ENCODE measurements around the gene DNAH17.

Gene DNAH17

DNA sequence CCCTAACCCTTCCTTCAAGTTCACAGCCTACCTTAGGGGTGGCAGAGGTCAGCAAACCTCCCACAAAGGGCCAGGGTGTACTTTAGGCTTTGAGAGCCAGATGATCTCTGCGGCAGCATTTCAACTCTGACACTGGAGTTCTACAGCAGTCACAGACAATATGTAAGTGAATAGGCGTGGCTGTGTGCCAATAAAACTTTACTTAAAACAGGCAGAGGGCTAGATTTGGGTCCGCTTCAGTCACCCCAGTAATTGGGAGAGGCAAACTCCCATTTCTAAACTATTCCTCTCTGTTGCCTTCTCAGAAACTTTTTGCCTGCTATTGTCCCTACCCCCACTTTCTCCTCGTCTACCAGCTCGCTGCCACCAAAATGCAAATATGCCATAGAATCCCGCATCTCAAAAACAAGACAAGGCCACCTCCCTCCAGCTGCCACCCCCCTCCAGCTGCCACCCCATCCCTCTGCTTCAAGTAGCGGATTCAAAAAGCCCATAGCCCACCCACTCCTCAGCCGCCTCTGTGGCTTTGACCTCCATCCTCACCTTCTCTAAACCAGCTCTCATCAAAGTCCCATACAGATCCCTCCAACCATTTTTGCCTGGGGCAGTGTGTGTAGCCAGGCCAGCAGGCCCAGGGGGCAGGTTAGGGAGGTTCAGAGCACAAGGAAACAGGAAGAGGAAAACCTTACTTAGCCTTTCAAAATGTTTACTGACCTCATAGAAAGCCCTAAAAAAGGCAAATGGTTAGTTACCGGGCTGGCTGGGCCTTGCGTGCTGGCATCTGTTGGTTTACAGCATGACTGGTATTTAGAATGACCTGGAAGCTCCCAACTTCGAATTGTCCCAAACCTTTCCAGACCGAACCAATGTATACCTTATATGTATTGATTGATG is 19.9 kb upstream of the DNAH17 start:
- DNase-seq (ENCODE audit: low read depth) = no peak
- no peak for TF ChIP-seq CTCF (IDR thresholded peaks at IDR 0.05; ENCODE audit: low read length, missing control alignments)
- no peak overlapping the region for H3K4me3 ChIP-seq (replicated peaks; ENCODE audit: low read depth, low read length)

DNA sequence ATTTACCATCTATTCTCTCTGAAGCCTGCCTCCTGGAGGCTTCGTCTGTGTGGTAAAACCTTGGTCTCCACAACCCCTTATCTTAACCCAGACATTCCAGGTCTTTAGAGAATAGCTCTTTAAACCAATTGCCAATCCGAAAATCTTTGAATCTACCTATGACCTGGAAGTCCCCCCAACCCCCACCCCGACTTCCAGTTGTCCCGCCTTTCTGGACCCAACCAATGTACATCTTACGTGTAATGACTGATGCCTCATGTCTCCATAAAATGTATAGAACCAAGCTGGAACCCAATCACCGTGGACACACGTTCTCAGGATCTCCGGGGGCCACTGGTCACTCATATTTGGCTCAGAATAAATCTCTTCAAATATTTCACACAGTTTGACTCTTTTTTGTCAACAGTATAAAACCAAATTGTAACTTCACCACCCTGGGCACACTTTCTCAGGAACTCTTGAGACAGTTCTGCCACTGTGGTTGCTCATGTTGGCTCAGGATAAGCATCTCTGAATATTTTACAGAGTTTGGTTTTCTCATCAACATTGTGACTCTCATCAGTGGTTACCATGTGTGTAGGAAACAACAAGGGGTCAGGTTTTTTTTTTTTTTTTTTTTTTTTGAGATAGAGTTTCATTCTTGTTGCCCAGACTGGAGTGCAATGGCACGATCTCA is 18.1 kb upstream of the DNAH17 start:
- no peak for DNase-seq (ENCODE audit: low read depth)
- no peak for TF ChIP-seq CTCF (IDR thresholded peaks at IDR 0.05; ENCODE audit: low read length, missing control alignments)
- no peak overlapping the region for H3K4me3 ChIP-seq (replicated peaks; ENCODE audit: low read depth, low read length)

DNA sequence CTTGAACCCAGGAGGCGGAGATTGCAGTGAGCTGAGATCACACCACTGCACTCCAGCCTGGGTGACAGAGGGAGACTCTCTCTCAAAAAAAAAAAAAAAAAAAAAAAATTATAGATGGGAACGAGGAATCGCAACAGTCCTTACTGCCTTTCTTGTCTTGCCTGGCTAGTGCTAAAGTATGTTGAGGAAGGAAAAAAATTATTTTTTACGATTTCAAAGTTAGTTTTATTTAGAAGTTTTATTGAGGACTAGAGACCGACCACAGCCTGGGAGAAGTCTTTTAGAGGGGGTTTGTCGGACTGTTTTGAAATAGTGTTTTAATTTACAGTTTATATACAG is 15.8 kb upstream of the DNAH17 start:
- TF ChIP-seq CTCF (IDR thresholded peaks at IDR 0.05; ENCODE audit: low read length, missing control alignments) = no peak

DNA sequence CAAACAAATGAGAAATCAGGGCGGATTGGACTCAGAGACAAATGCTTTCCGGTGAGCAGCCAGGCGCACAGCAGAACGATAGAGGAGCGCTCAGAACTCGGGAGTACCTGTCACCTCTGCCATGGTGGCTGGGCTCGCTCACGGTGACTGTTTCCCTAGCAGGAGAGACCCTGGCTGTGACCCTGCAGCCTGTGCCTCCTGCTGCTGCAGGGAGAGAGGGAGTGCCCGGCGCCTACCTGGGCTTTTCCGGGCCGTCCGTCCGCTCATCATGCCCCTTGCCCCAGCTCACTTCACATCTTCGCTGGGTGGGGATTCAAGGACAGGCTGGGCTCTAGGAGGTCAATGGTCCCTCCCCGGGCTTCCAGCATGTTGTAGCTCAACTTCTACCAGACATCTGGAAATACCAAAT is 14.1 kb upstream of the DNAH17 start:
- no peak for TF ChIP-seq CTCF (IDR thresholded peaks at IDR 0.05; ENCODE audit: low read length, missing control alignments)
- no peak overlapping the region for H3K4me3 ChIP-seq (replicated peaks; ENCODE audit: low read depth, low read length)

More for the DNA sequence above, 15.8 kb upstream of the DNAH17 start:
- no peak for DNase-seq (ENCODE audit: low read depth)
- H3K4me3 ChIP-seq (replicated peaks; ENCODE audit: low read depth, low read length) = no peak overlapping the region

GRCh38 chr17:78589885-78590284 is 12.7 kb upstream of the DNAH17 start:
- DNase-seq (ENCODE audit: low read depth) = no peak
- no peak overlapping the region for H3K4me3 ChIP-seq (replicated peaks; ENCODE audit: low read depth, low read length)
- TF ChIP-seq CTCF (IDR thresholded peaks at IDR 0.05; ENCODE audit: low read length, missing control alignments) = no peak

More for the DNA sequence above, 14.1 kb upstream of the DNAH17 start:
- DNase-seq (ENCODE audit: low read depth) = no peak

DNA sequence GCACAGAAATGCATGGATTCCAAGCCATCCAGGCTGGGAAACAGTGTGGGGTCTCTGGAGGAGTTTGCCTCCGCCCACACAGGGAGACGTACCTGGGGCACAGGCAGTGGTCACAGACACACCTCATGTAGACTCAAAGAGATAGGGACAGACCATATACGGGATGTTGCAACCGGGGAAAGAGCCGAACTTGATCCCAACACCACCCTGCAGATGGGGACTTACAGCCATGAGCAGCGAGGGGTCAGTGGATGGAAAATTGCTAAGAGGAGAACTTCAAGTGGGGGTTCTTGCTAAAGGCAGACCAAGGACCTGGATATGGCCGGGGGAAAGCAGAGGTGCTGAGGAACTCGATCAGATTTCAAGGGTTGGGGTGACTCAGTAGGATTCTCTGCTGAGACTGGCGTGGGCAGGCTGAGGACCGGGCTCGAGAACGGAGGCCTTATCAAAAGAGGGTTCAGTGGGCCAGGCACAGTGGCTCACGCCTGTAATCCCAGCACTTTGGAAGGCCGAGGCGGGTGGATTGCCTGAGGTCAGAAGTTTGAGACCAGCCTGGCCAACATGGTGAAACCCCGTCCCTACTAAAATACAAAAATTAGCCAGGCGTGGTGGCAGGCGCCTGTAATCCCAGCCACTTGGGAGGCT is 12.0 kb upstream of the DNAH17 start:
- no peak for DNase-seq (ENCODE audit: low read depth)
- no peak for TF ChIP-seq CTCF (IDR thresholded peaks at IDR 0.05; ENCODE audit: low read length, missing control alignments)
- no peak overlapping the region for H3K4me3 ChIP-seq (replicated peaks; ENCODE audit: low read depth, low read length)
